CD4-positive, alpha-beta T cell (primary cell): Measurements from ENCODE around the gene IPO11. TPM values are rescaled to one million over a fixed set of nuclear protein-coding genes. Genes with fewer than 3 reads are reported as not detected.

Source experiments
- ATAC-seq: fragments of 200-7000 bp; cut with Tn5 transposase; one replicate; pipeline ENCODE4 v1.10.0; 2022; ENCODE audit warnings: mild to moderate bottlenecking; ENCODE audit not compliant: poor library complexity
- CTCF ChIA-PET: fragments of 350-600 bp; sonication (Branson Sonifier 250); formaldehyde crosslinking; loops from one replicate; lab custom pipeline; 2021; ENCODE audit warnings: antibody characterized with exemption, inconsistent platforms; lab: Charles Lee
- POLR2A ChIA-PET: fragments of 350-600 bp; sonication (Branson Sonifier 250); formaldehyde crosslinking; loops from one replicate; lab custom pipeline; 2021; ENCODE audit warnings: antibody characterized with exemption, inconsistent platforms; lab: Charles Lee
- DNase-seq, 14 experiments: peaks; one replicate each; pipeline ENCODE4 v3.0.0-alpha.2; 2013 to 2020; ENCODE audit warnings: mixed read lengths in 2 of 14
- H3K27ac ChIP-seq, 2 donors: one replicate each; pipeline versions ENCODE4 v1.5.1 to v1.7.0; 2013; ENCODE audit warnings: low read length in 2 of 2, low read depth in 1 of 2, mild to moderate bottlenecking in 1 of 2
- H3K27me3 ChIP-seq, 2 experiments: 1 replicate in 1 of 2; 2 replicates in 1 of 2; pipeline versions ENCODE4 v1.6.1 to v1.7.0; 2013; ENCODE audit warnings: low read length in 2 of 2, control low read depth in 1 of 2, mild to moderate bottlenecking in 1 of 2, moderate library complexity in 1 of 2; ENCODE audit not compliant: insufficient read depth in 2 of 2, control insufficient read depth in 1 of 2
- H3K36me3 ChIP-seq: one replicate; pipeline ENCODE4 v1.6.1; 2013; ENCODE audit warnings: low read length, control low read depth; ENCODE audit not compliant: insufficient read depth
- H3K4me1 ChIP-seq: one replicate; pipeline ENCODE4 v1.6.1; 2013; ENCODE audit warnings: low read length, control low read depth; ENCODE audit not compliant: insufficient read depth
- H3K4me3 ChIP-seq: one replicate; pipeline ENCODE4 v1.5.1; 2013; ENCODE audit warnings: mild to moderate bottlenecking, low read length, moderate library complexity
- H3K9me3 ChIP-seq, 2 experiments: 1 replicate in 1 of 2; 2 replicates in 1 of 2; pipeline versions ENCODE4 v1.6.1 to v1.7.0; 2013; ENCODE audit warnings: low read length in 2 of 2, mild to moderate bottlenecking in 2 of 2, control low read depth in 1 of 2, moderate library complexity in 1 of 2; ENCODE audit not compliant: control insufficient read depth in 1 of 2, insufficient read depth in 1 of 2
- H3K27ac Mint-ChIP-seq: one replicate; pipeline ENCODE4 v1.8.0; 2020; ENCODE audit warnings: mixed read lengths
- H3K27me3 Mint-ChIP-seq: one replicate; pipeline ENCODE4 v1.8.0; 2021; ENCODE audit warnings: mixed read lengths
- H3K36me3 Mint-ChIP-seq: one replicate; pipeline ENCODE4 v1.8.0; 2021; ENCODE audit warnings: low read depth, mixed read lengths
- H3K4me1 Mint-ChIP-seq: one replicate; pipeline ENCODE4 v1.8.0; 2021; ENCODE audit warnings: low read depth, mixed read lengths
- H3K4me3 Mint-ChIP-seq: one replicate; pipeline ENCODE4 v1.8.0; 2020; ENCODE audit warnings: mild to moderate bottlenecking, mixed read lengths
- H3K9me3 Mint-ChIP-seq: one replicate; pipeline ENCODE4 v1.8.0; 2020; ENCODE audit warnings: mixed read lengths
- CTCF ChIP-seq: fragments of 200-600 bp; IDR thresholded peaks from one replicate; pipeline ENCODE4 v1.8.0; 2022; ENCODE audit warnings: antibody characterized with exemption, mild to moderate bottlenecking
- intact Hi-C, 2 experiments: fragments of 100-400 bp; cut with DNase I in 1 of 2; cut with micrococcal nuclease in 1 of 2; formaldehyde crosslinking; loops; one replicate each; pipeline versions ENCODE4 v1.15.1 to v1.9.0; 2023 to 2025; cut with DNase I, micrococcal nuclease
- total RNA-seq, 174 experiments: library from RNA in 2 of 174; stranded (reverse) in 2 of 174; gene quantifications; one replicate each; pipeline ENCODE4 v1.2.3 and lab custom pipeline; 2021 to 2026

IPO11 gene
- total RNA-seq, 2 experiments from 2014 or later, result 15.1 to 16.1 TPM

- ATAC-seq (no peak), DNase-seq (no peak)
- Mint-ChIP-seq H3K27ac (no peak overlapping the region), H3K27me3 (no peaks in the 10 kb centered on the region), H3K4me3 (no peak overlapping the region), H3K9me3 (no peaks in the 10 kb centered on the region), H3K36me3 (no peaks in the 10 kb centered on the region), H3K4me1 (no peaks in the 10 kb centered on the region)
- TF ChIP-seq CTCF, result no peak
- H3K27me3 ChIP-seq, result no peaks in the 10 kb centered on the region
- no peak overlapping the region for H3K27ac ChIP-seq
- CTCF ChIA-PET, result no interaction called here
- POLR2A ChIA-PET, result no interaction called here
- no peaks in the 10 kb centered on the region for H3K36me3 ChIP-seq
- no peak overlapping the region for H3K4me3 ChIP-seq
- intact Hi-C loops, result no loop called here
- no peaks in the 10 kb centered on the region for H3K9me3 ChIP-seq
- H3K4me1 ChIP-seq, result no peaks in the 10 kb centered on the region
Measured at GRCh38 chr5:62647241-62647640, 234.7 kb downstream of the IPO11 start.

- H3K4me1 ChIP-seq, result no peaks in the 10 kb centered on the region
- no peak for DNase-seq
- ATAC-seq, result no peak
- Mint-ChIP-seq H3K9me3 (peaks cover 3% of the 10 kb centered on the region), H3K27me3 (no peaks in the 10 kb centered on the region), H3K4me1 (no peaks in the 10 kb centered on the region), H3K4me3 (no peak overlapping the region), H3K36me3 (no peaks in the 10 kb centered on the region), H3K27ac (no peak overlapping the region)
- POLR2A ChIA-PET, result no interaction called here
- H3K27me3 ChIP-seq, result no peaks in the 10 kb centered on the region
- no peak overlapping the region for H3K4me3 ChIP-seq
- no peaks in the 10 kb centered on the region for H3K36me3 ChIP-seq
- CTCF ChIA-PET, result interaction anchor here (1.1 kb wide), 1 partner anchor 21 kb away, joined by 3 read pairs; no protein-coding TSS in a partner anchor
- intact Hi-C loops, result no loop called here
- TF ChIP-seq CTCF, result no peak
- no peak overlapping the region for H3K27ac ChIP-seq
- H3K9me3 ChIP-seq, result no peaks in the 10 kb centered on the region
Measured at GRCh38 chr5:62649025-62649424, 236.5 kb downstream of the IPO11 start.

GRCh38 chr5:62649476-62650113, 237.0 kb downstream of the IPO11 start:
- CTCF ChIA-PET, result interaction anchor here (1.1 kb wide), 1 partner anchor 22 kb away, joined by 3 read pairs; no protein-coding TSS in a partner anchor
- POLR2A ChIA-PET, result no interaction called here
- H3K27me3 ChIP-seq, result no peaks in the 10 kb centered on the region
- no peak overlapping the region for H3K27ac Mint-ChIP-seq
- H3K36me3 Mint-ChIP-seq, result no peaks in the 10 kb centered on the region
- no peak overlapping the region for H3K4me3 Mint-ChIP-seq
- DNase-seq (peak in 1 of 14 experiments; percentile 2), ATAC-seq (no peak)
- no peaks in the 10 kb centered on the region for H3K27me3 Mint-ChIP-seq
- intact Hi-C loops, result no loop called here
- no peaks in the 10 kb centered on the region for H3K4me1 ChIP-seq
- H3K27ac ChIP-seq, result no peak overlapping the region
- no peaks in the 10 kb centered on the region for H3K4me1 Mint-ChIP-seq
- no peak for TF ChIP-seq CTCF
- no peaks in the 10 kb centered on the region for H3K9me3 ChIP-seq
- H3K9me3 Mint-ChIP-seq, result peaks cover 3% of the 10 kb centered on the region
- H3K36me3 ChIP-seq, result no peaks in the 10 kb centered on the region
- no peak overlapping the region for H3K4me3 ChIP-seq
